Heart left ventricle (tissue), 13 donors: ENCODE data around the gene DKK3.

ENCODE experiments used
- POLR2A ChIP-seq, 2 donors: fragments of 450-650 bp; IDR thresholded peaks; one replicate each; pipeline ENCODE4 v1.6.1; 2017; ENCODE audit warnings: antibody characterized with exemption in 2 of 2, mild to moderate bottlenecking in 2 of 2, moderate library complexity in 2 of 2
- TF ChIP-seq, protein P1 (sequence below), 12 donors: fragments of 200-600 bp; sonication (generic) in 4 of 12; IDR thresholded peaks; one replicate each; pipeline versions ENCODE4 v1.5.0 to v1.8.0; 2018 to 2022; ENCODE audit warnings: antibody characterized with exemption in 12 of 12, mild to moderate bottlenecking in 5 of 12
- donor health status: ischemic (EF 13 %, LVEDD 7.1; RV severe dilation, severe dysfunction).
- donor health status: DM: no; HTN: yes; CAD: no.
- donor health status: DM: no; HTN: no; CAD: no.
- donor health status: ischemic (EF 25% LVEDD 6.9; RV normal size, moderate dysfunction).
- donor health status: ischemic (EF 25% LVEDD 5.7; RV mildly dilated, moderate dysfunction).
- donor health status: ischemic (EF 35%, LVEDD 5.7; RV mildly dilated, moderate dysfunction).
- donor health status: nonischemic (EF 11% LVEDD 7.7; RV severe dilation, severe dysfunction).
- donor health status: DM: yes; HTN: yes; CAD: no.
- donor health status: PGD.
- donor health status: ischemic (EF 29% LVEDD 5.4; RV normal size, mild dysfunction).
- donor health status: nonischemic (EF 23%, LVEDD 6.1; RV moderate dilation, normal function).

DNA sequence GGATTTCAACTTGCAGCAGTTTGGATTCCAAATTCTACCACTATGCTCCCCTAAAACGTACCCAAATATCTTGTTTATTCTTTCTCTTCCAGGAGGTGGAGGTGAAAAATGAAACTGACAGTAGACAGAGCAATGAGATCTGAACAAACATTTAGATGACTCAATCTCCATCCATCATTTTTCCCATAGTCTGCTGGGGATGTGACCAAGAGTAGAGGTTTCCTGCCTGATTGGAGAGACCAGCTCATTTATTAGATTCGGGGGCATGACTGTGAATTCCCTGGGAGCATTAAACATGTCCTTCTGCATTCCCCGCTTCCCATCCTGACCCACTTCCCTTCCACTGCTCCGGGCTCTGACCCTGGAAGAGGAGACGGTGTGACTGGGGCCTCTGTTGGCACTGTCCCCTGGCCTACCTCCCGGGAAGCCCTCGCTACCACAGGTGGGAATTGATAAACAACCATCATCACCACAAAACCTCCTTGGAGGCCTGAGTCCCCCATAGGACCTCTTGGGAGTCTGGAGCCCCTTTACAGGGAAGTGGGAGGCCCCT lies 20.3 kb downstream of the DKK3 start:
- TF ChIP-seq, protein P1, sequence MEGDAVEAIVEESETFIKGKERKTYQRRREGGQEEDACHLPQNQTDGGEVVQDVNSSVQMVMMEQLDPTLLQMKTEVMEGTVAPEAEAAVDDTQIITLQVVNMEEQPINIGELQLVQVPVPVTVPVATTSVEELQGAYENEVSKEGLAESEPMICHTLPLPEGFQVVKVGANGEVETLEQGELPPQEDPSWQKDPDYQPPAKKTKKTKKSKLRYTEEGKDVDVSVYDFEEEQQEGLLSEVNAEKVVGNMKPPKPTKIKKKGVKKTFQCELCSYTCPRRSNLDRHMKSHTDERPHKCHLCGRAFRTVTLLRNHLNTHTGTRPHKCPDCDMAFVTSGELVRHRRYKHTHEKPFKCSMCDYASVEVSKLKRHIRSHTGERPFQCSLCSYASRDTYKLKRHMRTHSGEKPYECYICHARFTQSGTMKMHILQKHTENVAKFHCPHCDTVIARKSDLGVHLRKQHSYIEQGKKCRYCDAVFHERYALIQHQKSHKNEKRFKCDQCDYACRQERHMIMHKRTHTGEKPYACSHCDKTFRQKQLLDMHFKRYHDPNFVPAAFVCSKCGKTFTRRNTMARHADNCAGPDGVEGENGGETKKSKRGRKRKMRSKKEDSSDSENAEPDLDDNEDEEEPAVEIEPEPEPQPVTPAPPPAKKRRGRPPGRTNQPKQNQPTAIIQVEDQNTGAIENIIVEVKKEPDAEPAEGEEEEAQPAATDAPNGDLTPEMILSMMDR (IDR thresholded peaks at IDR 0.05): no peak
- no peak for TF ChIP-seq POLR2A (IDR thresholded peaks at IDR 0.05)
